HL-60/S4 treated with retinoic acid at 250 ng/mL for 4 days and 3 days (cell line): Measurements from ENCODE around the gene SDC4.

Source experiments
- in situ Hi-C: fragments of 300-500 bp; cut with MboI; formaldehyde crosslinking; loops from 2 replicates; pipeline ENCODE4 v1.7.0; 2022; ENCODE audit warnings: low sequenced_read_pairs

Gene SDC4

GRCh38 chr20:45301824-45302271 is 46.4 kb downstream of the SDC4 start:
- in situ Hi-C loops, result no loop called here

GRCh38 chr20:45300961-45301360 is 47.3 kb downstream of the SDC4 start:
- in situ Hi-C loops, result no loop called here

GRCh38 chr20:45299786-45300185 is 48.4 kb downstream of the SDC4 start:
- in situ Hi-C loops, result no loop called here

GRCh38 chr20:45297786-45298497 is 50.3 kb downstream of the SDC4 start:
- in situ Hi-C loops, result no loop called here

- in situ Hi-C loops, result no loop called here
Observed at GRCh38 chr20:45294659-45295058, 53.6 kb downstream of the SDC4 start.

GRCh38 chr20:45294003-45294368 is 54.2 kb downstream of the SDC4 start:
- in situ Hi-C loops, result no loop called here

GRCh38 chr20:45293041-45294002 is 54.9 kb downstream of the SDC4 start:
- in situ Hi-C loops, result no loop called here

- in situ Hi-C loops, result no loop called here
Observed at GRCh38 chr20:45292343-45292742, 55.9 kb downstream of the SDC4 start.

- in situ Hi-C loops, result no loop called here
Observed at GRCh38 chr20:45291526-45291925, 56.7 kb downstream of the SDC4 start.

GRCh38 chr20:45290677-45291355 is 57.4 kb downstream of the SDC4 start:
- in situ Hi-C loops, result no loop called here

GRCh38 chr20:45289942-45290676 is 58.1 kb downstream of the SDC4 start:
- in situ Hi-C loops, result no loop called here

GRCh38 chr20:45288860-45289259 is 59.4 kb downstream of the SDC4 start:
- in situ Hi-C loops, result no loop called here

- in situ Hi-C loops, result no loop called here
Observed at GRCh38 chr20:45288376-45288775, 59.8 kb downstream of the SDC4 start.

GRCh38 chr20:45283551-45284057 is 64.6 kb downstream of the SDC4 start:
- in situ Hi-C loops, result no loop called here

GRCh38 chr20:45282700-45283550 is 65.3 kb downstream of the SDC4 start:
- in situ Hi-C loops, result no loop called here

- in situ Hi-C loops, result no loop called here
Observed at GRCh38 chr20:45279992-45280391, 68.2 kb downstream of the SDC4 start.

GRCh38 chr20:45275338-45275737 is 72.9 kb downstream of the SDC4 start:
- in situ Hi-C loops, result no loop called here
